K562 (cell line): Measurements from ENCODE around the gene VSIG10L. TPM values are rescaled to one million over a fixed set of nuclear protein-coding genes. Genes with fewer than 3 reads are reported as not detected.

Source experiments
- ARID3B ChIP-seq: fragments of 250-450 bp; sonication (Bioruptor Pico); IDR thresholded peaks from 2 replicates; pipeline ENCODE4 v1.4.0; 2020; ENCODE audit warnings: borderline replicate concordance
- CTCF ChIP-seq, 3 experiments: IDR thresholded peaks in 2 of 3; conservative IDR thresholded peaks in 1 of 3; 2 replicates each; pipeline ENCODE4 v1.5.1; 2011 to 2012; ENCODE audit warnings: low read length in 3 of 3, mild to moderate bottlenecking in 3 of 3, control low read depth in 2 of 3, improper control_type of control experiment in 1 of 3, inconsistent platforms in 1 of 3, low read depth in 1 of 3, mixed read lengths in 1 of 3, moderate library complexity in 1 of 3; ENCODE audit not compliant: insufficient read depth in 2 of 3
- HCFC1 ChIP-seq: IDR thresholded peaks from 2 replicates; pipeline ENCODE4 v1.6.1; 2012; ENCODE audit warnings: low read depth, low read length, improper control_type of control experiment
- HDAC2 ChIP-seq: fragments of 450-650 bp; IDR thresholded peaks from 2 replicates; pipeline ENCODE4 v1.6.1; 2016; ENCODE audit warnings: mild to moderate bottlenecking
- NEUROD1 ChIP-seq: fragments of 150-350 bp; IDR thresholded peaks from 2 replicates; pipeline ENCODE4 v1.6.1; 2014; ENCODE audit warnings: borderline replicate concordance, low read length, low read depth; ENCODE audit not compliant: partially characterized antibody
- POLR2AphosphoS5 ChIP-seq: IDR thresholded peaks from 2 replicates; pipeline ENCODE4 v1.6.1; 2011; ENCODE audit warnings: mild to moderate bottlenecking, low read depth, low read length, moderate library complexity; ENCODE audit not compliant: control insufficient read depth, insufficient read depth
- POLR2B ChIP-seq: fragments of 450-650 bp; IDR thresholded peaks from 2 replicates; pipeline ENCODE4 v1.6.1; 2018; ENCODE audit warnings: low read depth; ENCODE audit not compliant: partially characterized antibody
- ZNF639 ChIP-seq, 2 experiments: fragments of 200-800 bp in 1 of 2; sonication (Bioruptor generic) in 1 of 2; sonication (generic) in 1 of 2; formaldehyde crosslinking in 1 of 2; IDR thresholded peaks in 1 of 2; conservative IDR thresholded peaks in 1 of 2; 2 replicates each; pipeline versions ENCODE4 v1.5.0 to v1.6.1; 2016 to 2020; ENCODE audit warnings: missing compliant biosample characterization in 1 of 2, missing genetic modification characterization in 1 of 2, missing genetic modification reagents in 1 of 2
- ZNF717 ChIP-seq: fragments of 250-450 bp; sonication (Bioruptor Pico); IDR thresholded peaks from 2 replicates; pipeline ENCODE4 v1.5.0; 2021
- polyA plus RNA-seq, 8 experiments: library from polyadenylated mRNA; depleted of rRNA in 4 of 8; stranded (reverse) in 5 of 8; unstranded in 3 of 8; fragments of >200 nt; fragmentation: Nextera tagmentation in 2 of 8; fragmentation: Illumina TruSeq in 1 of 8; extraction: Ambion mirVana in 2 of 8; extraction: Trizol in 1 of 8; gene quantifications; 2 replicates each; pipeline versions ENCODE4 v1.2.1 to v1.2.3, GENCODE V29; 2011 to 2014; ENCODE audit warnings: inconsistent platforms in 1 of 8, missing spikeins in 1 of 8
- total RNA-seq, 7 experiments: library from RNA; depleted of rRNA in 6 of 7; stranded (reverse); fragments of >200 nt in 6 of 7; fragmentation: Illumina TruSeq in 2 of 7; extraction: Trizol in 2 of 7; gene quantifications; 2 replicates each; pipeline versions ENCODE4 v1.2.1 to v1.2.3, GENCODE V29; 2011 to 2021; ENCODE audit warnings: low replicate concordance in 1 of 7

VSIG10L gene
- total and polyA plus RNA-seq, 9 of the 15 experiments (the other 6 are each of a cell fraction or from before 2014, with no cell fraction given): 1.1 to 7.6 (median 2.2) TPM

GRCh38 chr19:51327066-51328001 lies 14.6 kb downstream of the VSIG10L start (continued):
- TF ChIP-seq ARID3B (CRISPR knock-in tag): no peak
- TF ChIP-seq POLR2AphosphoS5: peak; percentile 58; the same call in 1 of the 2 replicates
- TF ChIP-seq ZNF639 (CRISPR knock-in tag; conservative IDR thresholded peaks at IDR 0.05 in 1 of 2, IDR thresholded peaks at IDR 0.05 in 1 of 2): 0 out of 4 replicates have a peak, but pooled peaks of 1 of the 2 experiments have one; percentile 25
- peak; percentile 46; the same call in 1 of the 2 replicates for TF ChIP-seq HCFC1
- peak; percentile 65 for TF ChIP-seq POLR2B
- TF ChIP-seq HDAC2: no peak
- peak; percentile 30 to 64 (median 48); a peak in 4 of 6 replicates for TF ChIP-seq CTCF (IDR thresholded peaks at IDR 0.05 in 2 of 3, conservative IDR thresholded peaks at IDR 0.05 in 1 of 3; ENCODE audit: insufficient read depth in 2 of 3, low read depth in 1 of 3, low read length in 3 of 3)
- TF ChIP-seq NEUROD1: no peak
- TF ChIP-seq ZNF717: no peak
